SKM-1 (cell line): ENCODE measurements around the gene THADA.

Source experiments
- DNase-seq: peaks from one replicate; lab custom pipeline; 2025; ENCODE audit not compliant: unreplicated experiment; lab: John Stamatoyannopoulos, UW

THADA gene

DNA sequence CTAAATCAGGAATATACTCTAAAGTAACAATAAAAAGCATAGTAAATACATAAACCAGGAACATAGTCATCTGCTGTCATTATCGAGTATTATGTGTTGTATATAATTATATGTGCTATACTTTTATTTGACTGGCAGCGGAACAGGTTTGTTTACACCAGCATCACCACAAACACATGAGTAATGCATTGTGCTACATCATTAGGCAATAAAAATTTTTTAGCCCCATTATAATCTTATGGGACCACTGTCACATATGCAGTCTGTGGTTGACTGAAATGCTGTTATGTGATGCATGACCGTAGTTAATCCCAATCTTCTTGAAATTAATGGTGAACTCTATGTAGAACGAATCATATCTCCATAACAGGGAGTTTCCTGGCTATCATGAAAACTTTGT is 232.7 kb downstream of the THADA start:
- no peak for DNase-seq

DNA sequence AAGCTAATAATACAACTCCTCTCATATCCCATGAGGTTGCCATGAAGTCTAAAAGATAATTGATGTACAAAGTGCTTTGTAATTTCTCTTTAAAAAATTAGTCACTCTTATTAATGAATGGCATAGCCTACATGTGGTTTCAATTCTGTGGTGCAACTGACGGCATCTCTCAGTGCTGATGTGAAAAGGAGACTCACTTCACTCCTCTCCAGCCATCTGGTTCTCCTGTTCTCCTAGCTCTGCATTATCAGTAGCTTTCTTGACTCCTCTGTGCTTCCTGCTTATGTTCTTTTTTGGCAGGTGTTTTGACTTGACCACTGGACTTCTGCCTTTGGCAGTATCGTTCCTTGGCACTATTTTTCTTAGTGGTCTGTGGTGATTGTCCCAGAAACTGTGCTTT is 234.6 kb downstream of the THADA start:
- no peak for DNase-seq

DNA sequence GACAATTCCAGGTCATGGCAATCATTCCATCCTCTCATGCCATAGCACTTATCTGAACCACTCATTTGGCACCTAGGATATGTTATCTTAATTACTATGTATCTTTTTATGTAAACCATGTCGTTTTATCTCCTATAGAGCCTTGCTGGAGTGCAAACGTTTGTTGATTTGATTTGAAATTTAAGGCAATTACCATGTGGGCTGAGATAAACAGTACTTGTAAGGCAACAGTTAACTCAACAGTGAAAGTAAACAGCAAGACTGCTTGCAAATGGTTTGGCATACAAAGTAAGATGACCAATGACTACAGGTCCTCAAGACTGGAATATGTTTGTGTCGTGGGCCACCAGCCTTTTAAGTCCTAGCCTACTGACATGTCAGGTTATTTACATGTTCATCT is 235.7 kb downstream of the THADA start:
- no peak for DNase-seq

DNA sequence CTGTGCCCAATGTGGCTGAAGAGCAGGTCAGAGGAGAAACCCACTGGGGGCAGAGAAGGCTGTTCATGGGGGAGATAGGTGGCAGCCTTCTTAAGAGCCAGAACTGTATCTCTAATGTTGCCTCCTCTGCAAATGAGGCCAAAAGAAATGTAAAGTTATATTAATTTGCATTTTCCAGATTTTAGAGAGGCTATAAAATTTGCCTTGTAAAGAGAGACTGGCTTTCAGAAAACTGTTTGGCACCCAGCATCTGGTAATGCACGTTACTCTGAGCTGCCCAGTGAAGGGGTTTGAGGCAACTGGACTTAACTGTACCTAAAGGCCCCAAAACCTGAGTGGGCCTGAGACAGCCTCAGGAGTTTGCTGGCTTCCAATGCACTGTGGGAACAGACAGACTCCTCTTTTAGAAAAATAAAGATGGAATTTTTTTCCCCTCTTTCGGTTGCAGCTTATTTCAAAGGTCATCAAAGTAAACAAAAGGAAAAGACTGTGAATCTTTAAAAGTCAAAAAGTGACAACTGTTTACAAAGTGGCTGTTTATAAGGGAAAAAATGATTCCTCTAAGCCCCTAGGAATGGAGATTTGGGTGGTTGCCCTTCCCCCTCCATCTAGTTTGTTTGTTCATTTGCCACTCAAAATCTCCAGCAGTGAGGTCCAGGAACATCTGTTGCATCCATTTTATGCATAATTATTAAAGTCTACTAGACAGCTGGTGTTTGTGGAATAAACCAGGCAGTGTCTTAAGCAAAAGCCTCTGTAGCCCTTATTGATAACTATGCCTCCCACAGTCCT is 237.2 kb downstream of the THADA start:
- no peak for DNase-seq

DNA sequence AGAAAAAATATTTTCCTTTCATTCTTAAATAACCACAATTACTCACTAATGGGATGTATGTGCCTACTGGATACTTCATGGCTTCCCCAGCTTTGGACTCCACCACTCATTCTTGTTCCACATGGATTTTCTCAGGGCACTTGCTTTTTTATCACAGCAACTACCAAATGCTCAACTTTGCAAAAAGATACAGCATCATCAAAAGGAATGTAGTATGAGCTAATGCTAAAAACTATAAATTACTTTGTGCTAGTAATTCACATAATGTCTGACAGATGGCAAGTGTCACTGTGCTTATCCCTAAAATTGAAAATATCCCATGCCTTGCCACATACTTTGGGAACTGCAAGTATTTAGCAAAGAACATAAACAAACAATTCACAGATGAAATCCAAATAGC is 239.1 kb downstream of the THADA start:
- DNase-seq: no peak

DNA sequence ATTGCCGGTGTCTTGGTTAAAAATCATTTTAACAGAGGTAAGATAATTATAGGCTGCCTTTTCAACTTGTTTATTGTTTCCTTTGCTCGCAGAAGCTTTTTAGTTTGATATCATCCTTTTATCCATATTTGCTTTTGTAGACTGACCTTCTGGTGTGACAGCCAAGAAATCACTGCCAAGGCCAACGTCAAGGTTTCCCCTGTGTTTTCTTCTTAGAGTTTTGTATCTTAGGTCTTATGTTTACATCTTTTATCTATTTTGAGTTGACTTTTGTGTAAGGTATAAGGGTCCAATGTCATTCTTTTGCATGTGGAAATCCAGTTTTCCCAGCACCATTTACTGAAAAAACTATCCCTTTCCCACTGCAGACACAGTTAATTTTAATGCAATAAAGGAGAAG is 240.4 kb downstream of the THADA start:
- DNase-seq: no peak

DNA sequence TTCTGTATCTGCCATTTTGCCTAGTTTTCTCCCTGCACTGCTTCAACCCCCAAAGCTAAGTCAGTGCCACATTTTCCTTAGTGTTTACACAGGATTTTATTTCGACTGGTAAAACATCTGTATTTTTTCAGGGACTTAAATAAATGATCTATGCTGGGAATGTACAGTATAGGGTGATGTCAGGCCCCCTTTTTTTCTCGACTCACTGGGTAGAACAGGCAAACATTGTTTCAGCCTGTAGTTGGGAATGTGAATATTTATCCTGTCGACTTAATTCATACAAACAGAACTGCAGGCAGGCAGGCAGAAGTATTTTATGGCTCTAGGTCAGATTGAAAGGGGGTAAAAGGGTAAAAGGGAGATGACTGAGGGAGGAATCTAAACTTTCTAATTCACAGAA is 245.9 kb downstream of the THADA start:
- no peak for DNase-seq

DNA sequence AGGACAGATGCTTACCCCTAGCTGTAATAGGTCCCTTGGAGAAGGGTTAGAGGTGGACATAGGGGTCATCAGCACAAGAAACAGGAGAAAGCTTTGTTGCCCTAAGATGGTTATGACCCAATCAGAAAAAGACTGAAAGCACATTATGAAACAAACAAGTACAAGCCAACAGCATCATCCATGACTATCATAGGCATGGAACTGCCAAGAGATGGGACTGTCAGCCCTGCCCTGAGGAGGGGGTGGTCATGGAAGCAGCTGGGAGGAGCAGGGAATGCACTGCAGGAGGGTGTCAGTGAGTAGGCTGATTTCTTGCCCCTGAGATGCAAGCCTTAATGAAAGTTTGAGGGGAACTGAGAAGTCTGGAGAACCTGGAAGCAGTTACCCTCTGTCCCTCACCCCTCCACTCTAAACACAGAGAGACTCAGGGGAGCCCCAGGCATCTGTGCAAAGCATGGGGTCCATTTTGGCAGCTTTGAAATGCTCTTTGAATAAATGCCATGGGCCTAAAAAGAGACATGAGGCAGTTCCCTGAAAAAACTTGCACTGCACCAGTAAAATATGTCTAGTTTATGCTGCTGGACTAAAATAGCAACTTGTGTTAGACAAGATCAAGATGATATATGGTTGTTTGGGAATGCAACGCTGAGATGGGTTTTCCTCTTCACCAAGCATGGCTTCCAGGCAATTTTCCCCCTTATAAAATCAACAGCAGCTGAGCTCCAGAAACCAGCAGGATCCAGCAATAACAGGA is 246.8 kb downstream of the THADA start:
- DNase-seq: no peak

DNA sequence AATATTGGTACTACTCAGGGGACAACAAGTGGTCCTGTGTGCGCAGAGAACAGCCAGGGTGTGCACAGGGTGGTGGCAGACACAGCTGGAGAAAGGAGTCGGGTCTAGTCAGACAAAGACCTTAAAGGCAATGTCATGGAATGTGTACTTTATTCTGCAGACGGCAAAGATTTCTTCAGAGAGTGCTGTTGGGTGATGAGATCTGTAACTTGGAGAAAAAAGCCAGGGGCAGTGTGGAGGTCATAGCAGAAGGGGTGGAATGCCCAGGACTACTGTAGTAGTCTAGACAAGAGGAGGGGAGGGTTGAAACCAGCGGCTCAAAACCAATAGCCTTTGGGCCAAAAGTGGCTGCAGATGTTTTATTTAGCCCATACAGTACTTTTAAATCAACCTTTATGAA is 248.1 kb downstream of the THADA start:
- DNase-seq: no peak

DNA sequence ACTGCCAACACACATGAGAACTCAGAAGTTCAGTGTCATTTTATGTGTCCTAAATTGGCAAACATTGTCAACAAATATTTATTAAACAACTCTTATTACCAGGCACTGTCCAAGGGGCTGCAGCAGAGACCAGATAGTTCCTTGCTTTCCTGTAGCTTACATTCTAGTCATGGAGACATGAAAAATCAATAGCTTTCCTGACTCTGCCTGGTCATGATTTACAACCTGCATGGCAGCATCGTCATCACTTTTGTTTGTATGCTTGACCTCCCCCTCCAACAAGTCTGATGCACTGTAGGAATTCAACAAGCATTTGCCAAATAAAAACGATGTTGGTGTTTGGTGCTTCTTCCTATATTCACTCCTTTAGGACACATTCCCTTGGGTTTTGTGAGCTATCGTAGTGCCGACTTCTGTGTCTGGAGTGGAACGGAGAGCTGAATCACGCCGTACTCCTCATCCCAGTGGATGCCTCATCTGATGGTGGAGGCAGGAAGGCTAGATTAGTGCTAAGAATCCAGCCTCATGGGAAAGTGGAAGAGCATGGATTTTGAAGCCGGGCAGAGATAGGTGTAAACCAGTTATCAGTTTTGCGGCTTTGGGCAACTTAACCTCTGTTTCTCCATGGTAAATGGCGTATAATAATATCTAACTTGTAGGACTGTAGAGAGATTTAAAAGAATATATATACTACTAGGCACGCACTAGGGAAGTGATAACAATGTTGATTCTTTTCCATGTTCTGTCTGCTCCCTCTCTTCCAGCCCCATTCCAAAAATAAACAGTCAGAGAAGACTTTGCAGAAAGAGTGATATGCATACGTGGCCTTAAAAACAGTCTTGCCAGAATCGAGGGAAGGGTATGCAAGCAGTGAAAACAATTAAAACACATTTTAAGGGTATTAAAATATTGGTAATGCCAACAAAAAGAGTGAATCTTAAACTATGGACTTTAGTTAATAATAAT is 249.0 kb downstream of the THADA start:
- DNase-seq: no peak

DNA sequence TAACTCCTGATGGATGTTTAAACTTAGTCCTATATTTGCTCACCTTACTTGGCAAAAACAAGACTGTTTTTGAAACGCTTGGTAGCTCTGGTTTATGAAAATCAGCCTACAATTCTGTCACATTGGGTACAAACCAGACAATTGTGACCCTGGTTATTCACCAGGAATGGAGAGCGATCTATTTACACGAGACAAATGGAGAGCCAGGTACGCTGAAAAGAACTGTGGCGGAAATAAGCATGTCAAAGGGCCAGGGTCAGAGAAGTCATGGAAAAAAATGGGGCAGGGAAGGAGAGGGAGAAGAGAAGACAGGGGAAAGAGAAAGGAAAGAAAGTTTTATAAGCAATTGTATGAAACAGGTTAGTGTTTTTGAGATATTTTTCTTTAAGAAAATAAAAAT is 250.0 kb downstream of the THADA start:
- no peak for DNase-seq

DNA sequence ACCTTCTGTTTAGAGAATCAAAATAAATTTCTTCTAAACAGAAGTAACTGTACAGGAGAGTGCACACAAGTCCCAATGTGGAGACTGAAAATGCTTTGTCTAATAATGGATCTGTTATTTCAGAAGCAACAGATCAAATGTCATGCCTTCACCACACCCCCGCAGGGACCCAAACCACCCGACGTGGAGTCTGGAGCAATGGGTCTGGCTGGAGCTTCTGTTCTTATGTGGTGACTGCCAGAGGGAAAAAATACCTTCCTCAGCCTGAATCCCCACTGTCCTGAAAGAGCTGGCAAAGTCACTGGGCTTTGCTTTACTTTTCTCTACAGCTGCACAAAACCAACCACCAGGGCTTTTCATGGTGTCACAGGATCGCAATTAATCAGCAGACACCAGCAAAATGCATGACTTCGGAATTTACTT is 250.4 kb downstream of the THADA start:
- no peak for DNase-seq

DNA sequence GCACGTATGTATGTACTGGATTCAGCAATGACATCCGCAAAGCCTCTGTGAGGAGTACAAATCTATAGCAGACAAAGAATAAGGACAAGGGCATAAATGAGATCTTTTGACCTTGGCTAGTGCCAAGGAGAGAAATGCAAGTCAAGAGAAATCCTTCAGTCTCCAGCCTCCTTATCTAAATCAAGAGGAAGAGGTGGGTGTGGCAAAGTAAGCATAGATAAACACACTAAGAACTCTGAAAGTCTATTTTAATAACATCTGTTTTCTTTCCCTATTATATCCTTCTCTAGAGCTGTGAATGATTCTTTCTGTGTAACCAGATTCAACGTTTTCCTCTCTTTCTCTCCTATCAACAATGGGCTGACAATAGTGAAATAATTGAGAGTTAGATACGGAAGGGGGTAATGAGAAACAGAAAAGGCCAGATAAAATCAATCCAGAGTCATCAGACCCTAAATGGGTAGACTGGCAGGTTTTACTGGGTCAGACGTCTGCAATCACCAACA is 250.9 kb downstream of the THADA start:
- no peak for DNase-seq

DNA sequence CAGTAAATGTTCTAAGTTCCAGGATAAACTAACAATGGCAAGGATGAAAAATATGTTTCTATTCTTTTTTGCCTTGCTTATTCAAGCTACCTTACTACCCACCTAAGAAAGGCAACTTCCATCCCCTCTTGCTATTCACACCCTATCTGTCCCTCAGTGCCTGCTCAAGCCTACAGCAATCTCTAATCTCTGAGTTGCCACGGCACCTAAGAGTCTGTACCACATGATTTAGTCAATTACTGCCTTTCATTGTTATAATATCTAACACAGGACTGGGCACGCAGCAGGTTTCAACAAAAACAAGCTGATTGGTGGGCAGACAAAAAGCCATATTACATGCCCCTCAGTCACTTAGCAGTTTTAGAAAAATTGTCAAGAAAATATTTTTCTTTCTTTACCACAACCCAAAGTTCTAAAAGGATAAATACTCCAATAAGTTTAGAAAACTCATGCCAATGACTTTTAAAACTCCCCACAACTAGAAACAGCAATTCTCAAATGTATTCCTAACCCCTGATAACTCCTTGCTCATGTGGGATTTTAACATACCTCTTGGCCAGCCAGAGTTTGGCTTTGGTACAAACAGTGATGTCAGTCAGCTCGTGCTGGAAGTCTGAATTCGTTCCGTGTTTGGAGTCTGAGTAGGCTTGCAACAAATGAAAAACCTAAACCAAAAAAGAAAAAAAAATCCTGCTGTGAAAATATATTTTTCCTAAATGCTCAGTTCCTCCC is 252.1 kb downstream of the THADA start:
- DNase-seq: no peak

DNA sequence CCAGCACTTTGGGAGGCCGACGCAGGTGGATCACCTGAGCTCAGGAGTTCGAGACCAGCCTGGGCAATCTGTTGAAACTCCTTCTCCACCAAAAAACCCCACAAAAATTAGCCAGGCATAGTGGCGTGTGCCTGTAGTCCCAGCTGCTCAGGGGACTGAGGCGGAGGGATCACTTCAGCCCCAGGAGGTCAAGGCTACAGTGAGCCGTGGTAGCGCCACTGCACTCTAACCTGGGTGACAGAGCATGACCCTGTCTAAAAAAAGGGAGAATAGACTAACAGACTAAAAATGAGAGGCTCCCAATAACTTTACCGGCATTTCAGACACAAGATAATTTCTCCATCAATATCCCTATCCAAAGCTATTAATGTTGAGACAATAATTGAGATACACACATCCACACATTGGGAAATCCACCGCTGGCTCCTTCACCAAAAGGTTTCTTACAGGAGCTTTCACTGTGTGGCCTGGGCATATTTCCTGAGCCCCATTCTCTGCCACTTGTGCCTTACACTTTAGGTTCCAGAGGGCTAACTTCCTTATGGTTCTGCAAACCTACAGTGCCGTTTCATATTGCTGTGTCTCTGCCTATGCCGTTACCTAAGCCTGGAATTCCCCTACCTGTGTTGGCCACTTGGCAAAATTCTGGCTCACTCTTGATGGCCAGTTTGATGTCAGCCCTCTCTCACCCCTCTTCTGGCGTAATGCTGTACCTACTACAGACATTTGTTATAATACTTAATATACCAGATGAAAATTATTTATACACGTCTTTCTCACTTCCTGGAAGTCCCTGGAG is 253.7 kb downstream of the THADA start:
- no peak for DNase-seq

DNA sequence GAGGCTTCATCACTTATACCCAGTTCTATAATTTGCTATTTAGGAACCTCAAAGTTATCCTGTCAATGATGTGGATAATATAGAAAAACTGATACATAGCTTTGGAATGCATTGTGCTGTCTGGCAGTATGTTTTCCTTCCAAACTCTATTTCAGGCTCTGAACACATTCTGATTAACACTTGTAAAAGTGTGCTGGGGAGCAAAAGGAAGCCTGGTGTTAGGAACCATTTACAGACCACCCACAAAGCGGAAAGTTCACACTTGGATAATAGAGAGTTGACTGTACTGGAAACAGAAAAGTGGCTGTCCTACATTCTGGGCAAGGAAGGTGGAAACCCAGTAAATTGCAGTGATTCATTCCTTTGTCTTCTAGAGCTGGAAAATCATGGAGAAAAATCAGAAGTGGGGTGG is 254.9 kb downstream of the THADA start:
- no peak for DNase-seq

DNA sequence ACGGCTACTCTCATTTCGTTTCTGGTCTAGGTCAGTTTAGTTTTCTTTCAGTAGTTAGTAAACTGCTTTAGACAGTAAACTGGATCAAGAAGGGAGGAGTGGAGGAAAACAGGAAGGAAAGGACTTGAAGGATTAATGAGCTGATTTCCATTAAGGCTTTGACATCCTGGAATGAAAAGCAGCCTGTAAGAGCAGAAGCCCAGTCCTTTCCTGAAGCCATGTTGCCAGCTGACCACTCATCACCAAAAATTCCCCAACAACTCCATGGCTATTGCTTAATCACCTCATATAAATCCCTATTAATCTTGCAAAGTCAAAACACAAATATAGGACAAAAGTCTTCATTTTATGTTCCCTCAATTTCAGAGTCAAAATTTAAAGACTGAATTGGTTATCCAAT is 255.8 kb downstream of the THADA start:
- DNase-seq: no peak

DNA sequence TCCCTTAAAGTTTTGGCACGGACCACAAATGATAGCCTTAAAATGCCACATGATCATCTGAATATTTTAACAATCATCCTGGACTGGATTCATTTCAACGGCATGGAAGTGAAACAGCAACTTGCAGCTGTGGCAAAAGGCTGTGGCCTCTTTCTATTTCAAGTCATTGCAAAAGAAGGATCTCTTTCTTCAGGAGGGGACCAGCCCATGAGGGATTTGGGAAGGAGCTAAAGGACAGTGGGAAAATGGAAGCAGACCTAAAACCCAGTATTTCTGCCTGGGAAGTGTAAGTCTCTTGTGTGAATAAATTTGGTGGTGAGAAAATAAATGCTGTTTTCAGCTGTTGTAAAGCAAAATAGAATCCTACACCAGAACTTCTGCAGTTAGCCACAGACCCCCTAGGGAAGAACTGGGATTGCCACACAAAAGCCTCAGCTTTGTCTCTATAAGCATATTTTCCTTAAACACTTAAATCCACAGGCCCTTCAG is 262.1 kb downstream of the THADA start:
- no peak for DNase-seq

DNA sequence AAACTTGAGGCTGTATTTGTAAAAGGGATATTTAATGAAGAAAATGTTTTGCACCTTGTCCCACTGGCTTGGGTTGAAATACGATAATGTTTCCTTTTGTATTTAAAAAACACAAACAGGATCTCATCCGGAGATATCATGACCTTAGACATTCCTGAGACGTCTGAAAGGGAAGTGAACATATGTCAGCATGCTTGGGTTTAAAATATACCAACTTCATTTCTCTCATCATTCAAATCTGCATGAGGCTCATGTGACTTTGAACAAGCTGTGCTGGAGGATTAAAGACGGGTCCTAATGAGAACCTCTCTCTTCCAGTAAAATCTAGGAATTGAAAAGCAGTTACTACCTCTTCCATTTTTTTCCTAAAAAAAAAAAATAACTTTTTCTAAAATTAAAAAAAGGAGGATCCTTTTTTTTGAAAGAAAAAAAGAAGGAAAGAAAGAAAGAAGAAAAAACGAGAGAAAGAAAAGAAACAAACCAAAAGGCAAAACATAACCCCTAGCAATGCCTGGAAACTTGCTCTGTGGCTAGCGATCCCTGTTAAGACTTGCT is 262.7 kb downstream of the THADA start:
- DNase-seq: no peak
